Neural cell (in vitro differentiated cells): ENCODE measurements around the gene CELSR3. TPM values are rescaled to one million over a fixed set of nuclear protein-coding genes. Genes with fewer than 3 reads are reported as not detected.

Experiments used
- H2AFZ ChIP-seq: fragments of 200-600, 300-800 bp; sonication (generic), shearing (Covaris generic); 2 replicates; pipeline ENCODE4 v1.6.0; 2014; ENCODE audit warnings: low read depth, mild to moderate bottlenecking, antibody characterized with exemption, low read length, moderate library complexity
- H3F3A ChIP-seq: fragments of 200-600 bp; shearing (Covaris generic); 2 replicates; pipeline ENCODE4 v1.6.1; 2016; ENCODE audit warnings: mild to moderate bottlenecking, moderate library complexity, mixed read lengths, antibody characterized with exemption, low read length; ENCODE audit not compliant: insufficient read depth, poor library complexity, severe bottlenecking
- H3K27ac ChIP-seq: fragments of 200-600, 300-800 bp; sonication (generic), shearing (Covaris generic); 2 replicates; pipeline ENCODE4 v1.5.1; 2014; ENCODE audit warnings: mild to moderate bottlenecking, low read length, moderate library complexity
- H3K27me3 ChIP-seq: fragments of 300-800, 200-600 bp; sonication (generic), shearing (Covaris generic); 2 replicates; pipeline ENCODE4 v1.6.0; 2014; ENCODE audit warnings: mild to moderate bottlenecking, low read depth, low read length, moderate library complexity; ENCODE audit not compliant: insufficient read depth
- H3K36me3 ChIP-seq: fragments of 300-800, 200-600 bp; sonication (generic), shearing (Covaris generic); 2 replicates; pipeline ENCODE4 v1.5.1; 2014; ENCODE audit warnings: mild to moderate bottlenecking, antibody characterized with exemption, low read length, moderate library complexity; ENCODE audit not compliant: insufficient read depth
- H3K4me2 ChIP-seq: fragments of 300-800, 200-600 bp; sonication (generic), shearing (Covaris generic); 2 replicates; pipeline ENCODE4 v1.6.0; 2014; ENCODE audit warnings: mild to moderate bottlenecking, low read length
- H3K4me3 ChIP-seq: fragments of 300-800, 200-600 bp; sonication (generic), shearing (Covaris generic); 2 replicates; pipeline ENCODE4 v1.5.1; 2014; ENCODE audit warnings: mild to moderate bottlenecking, low read length, moderate library complexity
- H3K79me2 ChIP-seq: fragments of 200-600 bp; shearing (Covaris generic); replicated peaks from 2 replicates; pipeline ENCODE4 v1.6.0; 2014; ENCODE audit warnings: mild to moderate bottlenecking, low read length, moderate library complexity; ENCODE audit not compliant: insufficient read depth
- H3K9ac ChIP-seq: fragments of 300-800, 200-600 bp; sonication (generic), shearing (Covaris generic); 2 replicates; pipeline ENCODE4 v1.6.1; 2016; ENCODE audit warnings: mild to moderate bottlenecking, low read length, mixed read lengths
- H3K9me2 ChIP-seq: fragments of 200-600 bp; shearing (Covaris generic); 2 replicates; pipeline ENCODE4 v1.6.1; 2016; ENCODE audit warnings: mild to moderate bottlenecking, low read length, mixed read lengths; ENCODE audit not compliant: insufficient read depth
- H3K9me3 ChIP-seq: fragments of 200-600, 300-800 bp; sonication (generic), shearing (Covaris generic); 2 replicates; pipeline ENCODE4 v1.6.1; 2016; ENCODE audit warnings: mild to moderate bottlenecking, mixed run types, low read length, moderate library complexity, mixed read lengths
- H4K20me1 ChIP-seq: fragments of 200-600 bp; shearing (Covaris generic); 2 replicates; pipeline ENCODE4 v1.6.1; 2016; ENCODE audit warnings: mild to moderate bottlenecking, mixed run types; ENCODE audit not compliant: insufficient read depth
- CTCF ChIP-seq: fragments of 450-650 bp; IDR thresholded peaks from 2 replicates; pipeline ENCODE4 v1.5.1; 2014; ENCODE audit warnings: antibody characterized with exemption, mild to moderate bottlenecking, moderate library complexity; ENCODE audit not compliant: poor library complexity, severe bottlenecking
- EP300 ChIP-seq: fragments of 450-650 bp; conservative IDR thresholded peaks from 2 replicates; pipeline ENCODE4 v1.6.1; 2014; ENCODE audit warnings: antibody characterized with exemption, mild to moderate bottlenecking, moderate library complexity; ENCODE audit not compliant: poor library complexity, severe bottlenecking
- EZH2 ChIP-seq: fragments of 200-600, 300-800 bp; shearing (Covaris generic), sonication (generic); IDR thresholded peaks from 2 replicates; pipeline ENCODE4 v1.6.1; 2014; ENCODE audit warnings: antibody characterized with exemption, low read length, borderline replicate concordance, mild to moderate bottlenecking; ENCODE audit not compliant: insufficient read depth, poor library complexity, severe bottlenecking
- MXI1 ChIP-seq: fragments of 450-650 bp; conservative IDR thresholded peaks from 2 replicates; pipeline ENCODE4 v1.6.1; 2014; ENCODE audit warnings: antibody characterized with exemption, mild to moderate bottlenecking; ENCODE audit not compliant: poor library complexity, severe bottlenecking
- POLR2AphosphoS5 ChIP-seq: IDR thresholded peaks from 2 replicates; pipeline ENCODE4 v1.6.1; 2012
- RAD21 ChIP-seq: fragments of 450-650 bp; conservative IDR thresholded peaks from 2 replicates; pipeline ENCODE4 v1.6.1; 2014; ENCODE audit warnings: antibody characterized with exemption, mild to moderate bottlenecking, moderate library complexity
- REST ChIP-seq: IDR thresholded peaks from 2 replicates; pipeline ENCODE4 v1.6.1; 2012; ENCODE audit warnings: borderline replicate concordance
- SMC3 ChIP-seq: fragments of 450-650 bp; conservative IDR thresholded peaks from 2 replicates; pipeline ENCODE4 v1.6.1; 2014; ENCODE audit warnings: antibody characterized with exemption, mild to moderate bottlenecking, moderate library complexity; ENCODE audit not compliant: poor library complexity
- TAF1 ChIP-seq: IDR thresholded peaks from 2 replicates; pipeline ENCODE4 v1.6.1; 2012; ENCODE audit warnings: low read depth
- polyA plus RNA-seq: library from polyadenylated mRNA; depleted of rRNA; stranded (reverse); fragments of >200 nt; gene quantifications from 2 replicates; pipeline ENCODE4 v1.2.3, GENCODE V29; 2014

CELSR3 gene
- polyA plus RNA-seq, 1 donor from 2014 or later: 54.9 TPM

- Histone ChIP-seq H3F3A (no peaks in the 10 kb centered on the region), H3K9ac (no peak overlapping the region), H3K36me3 (no peaks in the 10 kb centered on the region), H3K9me3 (no peaks in the 10 kb centered on the region), H3K9me2 (no peaks in the 10 kb centered on the region), H3K4me3 (no peak overlapping the region), H3K27me3 (no peaks in the 10 kb centered on the region), H3K27ac (no peak overlapping the region), H2AFZ (no peak overlapping the region), H3K4me2 (no peak overlapping the region), H4K20me1 (no peaks in the 10 kb centered on the region), H3K79me2 (no peaks in the 10 kb centered on the region)
- TF ChIP-seq MXI1: no peak
- no peak for TF ChIP-seq EZH2
- no peak for TF ChIP-seq REST
- TF ChIP-seq SMC3: no peak
- no peak for TF ChIP-seq TAF1
- no peak for TF ChIP-seq POLR2AphosphoS5
- no peak for TF ChIP-seq CTCF
- TF ChIP-seq EP300: no peak
- no peak for TF ChIP-seq RAD21
These were observed 66.5 kb downstream of the CELSR3 start for GRCh38 chr3:48596157-48596556.

GRCh38 chr3:48595526-48596121, 67.1 kb downstream of the CELSR3 start:
- H3K36me3 ChIP-seq: no peaks in the 10 kb centered on the region
- no peak overlapping the region for H3K4me2 ChIP-seq
- no peaks in the 10 kb centered on the region for H3F3A ChIP-seq
- H3K4me3 ChIP-seq: no peak overlapping the region
- H3K79me2 ChIP-seq: no peaks in the 10 kb centered on the region
- TF ChIP-seq RAD21: no peak
- no peak for TF ChIP-seq SMC3
- TF ChIP-seq REST: no peak
- no peak for TF ChIP-seq MXI1
- TF ChIP-seq CTCF: no peak
- TF ChIP-seq EP300: no peak
- no peak for TF ChIP-seq TAF1
- TF ChIP-seq EZH2: no peak
- TF ChIP-seq POLR2AphosphoS5: no peak
- no peaks in the 10 kb centered on the region for H3K27me3 ChIP-seq
- H3K9me3 ChIP-seq: no peaks in the 10 kb centered on the region
- H3K9me2 ChIP-seq: no peaks in the 10 kb centered on the region
- H3K27ac ChIP-seq: no peak overlapping the region
- H3K9ac ChIP-seq: no peak overlapping the region
- no peak overlapping the region for H2AFZ ChIP-seq
- no peaks in the 10 kb centered on the region for H4K20me1 ChIP-seq
